ENCODE data around the gene DCAF8. TPM values are rescaled to one million over a fixed set of nuclear protein-coding genes. Genes with fewer than 3 reads are reported as not detected.

The DCAF8 gene
- total and polyA plus RNA-seq, 3 donors from 2014 or later, result 127 to 240 (median 233) TPM

GRCh38 chr1:160211046-160211790 lies 51.1 kb downstream of the DCAF8 start:
- no peaks in the 10 kb centered on the region for H3K27me3 ChIP-seq
- H3K4me1 ChIP-seq, result peaks cover 63% of the 10 kb centered on the region
- no peaks in the 10 kb centered on the region for H3K9me3 ChIP-seq
- DNase-seq, result no peak
- H3K4me3 ChIP-seq, result no peak overlapping the region
- WGBS, 2 donors, result 75 to 79% methylated on average over 10 of the region's 10 CpGs
- intact Hi-C loops (cut with DNase I; ENCODE audit: low total_unique reads), result no loop called here
- TF ChIP-seq, protein P1, sequence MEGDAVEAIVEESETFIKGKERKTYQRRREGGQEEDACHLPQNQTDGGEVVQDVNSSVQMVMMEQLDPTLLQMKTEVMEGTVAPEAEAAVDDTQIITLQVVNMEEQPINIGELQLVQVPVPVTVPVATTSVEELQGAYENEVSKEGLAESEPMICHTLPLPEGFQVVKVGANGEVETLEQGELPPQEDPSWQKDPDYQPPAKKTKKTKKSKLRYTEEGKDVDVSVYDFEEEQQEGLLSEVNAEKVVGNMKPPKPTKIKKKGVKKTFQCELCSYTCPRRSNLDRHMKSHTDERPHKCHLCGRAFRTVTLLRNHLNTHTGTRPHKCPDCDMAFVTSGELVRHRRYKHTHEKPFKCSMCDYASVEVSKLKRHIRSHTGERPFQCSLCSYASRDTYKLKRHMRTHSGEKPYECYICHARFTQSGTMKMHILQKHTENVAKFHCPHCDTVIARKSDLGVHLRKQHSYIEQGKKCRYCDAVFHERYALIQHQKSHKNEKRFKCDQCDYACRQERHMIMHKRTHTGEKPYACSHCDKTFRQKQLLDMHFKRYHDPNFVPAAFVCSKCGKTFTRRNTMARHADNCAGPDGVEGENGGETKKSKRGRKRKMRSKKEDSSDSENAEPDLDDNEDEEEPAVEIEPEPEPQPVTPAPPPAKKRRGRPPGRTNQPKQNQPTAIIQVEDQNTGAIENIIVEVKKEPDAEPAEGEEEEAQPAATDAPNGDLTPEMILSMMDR (IDR thresholded peaks at IDR 0.05), result no peak
- no peak for TF ChIP-seq POLR2A (IDR thresholded peaks at IDR 0.05)
- peak overlapping the region; percentile 37 to 60 for H3K27ac ChIP-seq
- peaks cover 3% of the 10 kb centered on the region for H3K36me3 ChIP-seq (ENCODE audit: low read depth, missing control alignments)

GRCh38 chr1:160210561-160210960 lies 51.8 kb downstream of the DCAF8 start:
- DNase-seq, result no peak
- no peaks in the 10 kb centered on the region for H3K9me3 ChIP-seq
- intact Hi-C loops (cut with DNase I; ENCODE audit: low total_unique reads), result no loop called here
- WGBS, 2 donors, result 55 to 78% methylated on average over 5 of the region's 5 CpGs
- H3K4me3 ChIP-seq, result no peak overlapping the region
- TF ChIP-seq, protein P1 (IDR thresholded peaks at IDR 0.05), result no peak
- TF ChIP-seq POLR2A (IDR thresholded peaks at IDR 0.05), result no peak
- peak overlapping the region; percentile 37 to 60 for H3K27ac ChIP-seq
- H3K27me3 ChIP-seq, result no peaks in the 10 kb centered on the region
- peaks cover 65% of the 10 kb centered on the region for H3K4me1 ChIP-seq
- peaks cover 3% of the 10 kb centered on the region for H3K36me3 ChIP-seq (ENCODE audit: low read depth, missing control alignments)

DNA sequence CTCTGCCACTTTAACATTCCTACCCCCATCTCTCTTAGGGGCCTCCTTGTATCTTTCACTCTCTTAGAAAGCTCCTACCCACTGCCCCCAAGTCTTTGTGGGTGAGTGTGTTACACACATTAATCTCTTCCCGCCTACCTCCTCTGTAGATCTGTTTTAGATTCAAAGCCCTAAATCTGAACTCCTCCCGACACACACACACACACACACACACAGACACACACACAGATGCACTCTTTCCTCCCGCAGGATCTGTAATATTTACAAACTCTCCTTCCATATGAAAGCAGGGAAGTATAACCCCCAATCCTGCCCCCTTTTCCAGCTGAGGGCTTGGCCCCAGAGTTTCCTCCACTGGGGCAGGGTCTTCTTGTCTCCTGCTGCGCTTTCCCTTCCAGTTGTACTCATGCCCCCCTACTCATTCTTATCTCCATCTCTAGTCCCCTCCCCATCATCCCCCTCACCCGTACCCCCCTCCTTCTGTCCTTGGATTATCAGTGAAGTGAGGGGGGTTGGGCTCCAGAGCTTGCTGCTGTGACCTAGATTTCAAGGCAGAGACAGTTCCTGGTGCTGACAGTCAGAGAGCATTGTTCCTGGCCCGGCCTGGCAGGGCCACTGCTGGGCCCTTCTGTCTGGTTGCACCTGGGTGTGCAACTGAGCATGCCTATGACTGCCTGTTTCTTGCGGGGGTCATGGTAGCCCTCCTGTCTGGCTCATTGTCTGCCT lies 52.9 kb downstream of the DCAF8 start:
- Histone ChIP-seq H3K9me3 (no peaks in the 10 kb centered on the region), H3K4me1 (peaks cover 62% of the 10 kb centered on the region), H3K36me3 (ENCODE audit: low read depth, missing control alignments) (peaks cover 3% of the 10 kb centered on the region), H3K4me3 (no peak overlapping the region), H3K27ac (peak overlapping the region; percentile 37 to 60), H3K27me3 (no peaks in the 10 kb centered on the region)
- WGBS, 2 donors, result 34 to 45% methylated on average over 7 of the region's 7 CpGs
- peak; percentile 85 for DNase-seq
- TF ChIP-seq POLR2A (IDR thresholded peaks at IDR 0.05), result no peak
- TF ChIP-seq, protein P1 (IDR thresholded peaks at IDR 0.05), result no peak
- intact Hi-C loops (cut with DNase I; ENCODE audit: low total_unique reads), result no loop called here

DNA sequence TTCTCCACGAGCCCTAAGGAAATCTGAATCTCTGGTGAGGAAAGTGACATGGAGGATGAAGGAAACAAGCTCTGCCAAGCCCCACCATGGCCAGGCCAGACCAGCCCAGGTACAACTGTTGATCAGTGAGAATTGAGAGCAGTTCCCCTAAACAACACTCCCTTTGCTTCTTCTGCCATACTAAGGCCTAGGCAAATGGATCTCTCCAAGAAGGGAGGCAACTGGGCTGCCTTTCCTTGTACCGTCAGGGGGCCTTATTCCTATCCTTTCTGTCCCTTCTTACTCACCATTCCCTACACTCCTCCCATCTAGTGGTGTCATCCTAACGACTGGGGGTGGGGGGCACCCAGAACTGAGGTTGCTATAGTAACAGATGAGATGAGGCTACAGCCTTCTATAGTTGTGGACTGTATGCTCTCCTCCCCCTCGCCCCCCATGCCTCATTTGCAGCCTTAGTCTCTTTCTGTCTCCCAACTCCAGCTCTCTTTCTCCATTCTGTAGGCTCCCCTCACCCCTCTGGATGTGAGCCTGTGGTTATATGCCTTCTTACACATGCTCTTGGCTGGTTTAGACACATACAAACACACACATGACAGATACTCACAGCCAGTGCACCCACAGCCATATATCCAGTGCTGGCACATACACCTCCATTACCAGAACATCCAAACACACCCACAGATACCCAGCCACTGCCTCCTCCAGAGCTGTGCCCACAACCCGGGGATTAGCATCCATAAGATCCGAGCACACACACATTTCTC lies 53.6 kb downstream of the DCAF8 start:
- TF ChIP-seq, protein P1 (IDR thresholded peaks at IDR 0.05), result no peak
- no peak for TF ChIP-seq POLR2A (IDR thresholded peaks at IDR 0.05)
- Histone ChIP-seq H3K27ac (peak overlapping the region; percentile 10 to 60), H3K4me1 (peaks cover 58% of the 10 kb centered on the region), H3K4me3 (no peak overlapping the region), H3K9me3 (no peaks in the 10 kb centered on the region), H3K27me3 (no peaks in the 10 kb centered on the region), H3K36me3 (ENCODE audit: low read depth, missing control alignments) (no peaks in the 10 kb centered on the region)
- intact Hi-C loops (cut with DNase I; ENCODE audit: low total_unique reads), result no loop called here
- DNase-seq, result no peak
- 57 to 59% methylated on average over 5 to 6 of the region's 6 CpGs for WGBS, 2 donors
